IPS-NIHi11 (cell line): ENCODE data around the gene RSPH6A.
"Not testable (repeated sequence)": the region's sequence is repeated elsewhere in the genome, so short reads cannot be mapped to it uniquely, and the experiment has no call there.

Experiments used
- DNase-seq: peaks from one replicate; pipeline ENCODE4 v3.0.0; 2012; ENCODE audit warnings: mixed read lengths, low spot score

Gene RSPH6A

GRCh38 chr19:45800070-45800553 is 15.0 kb downstream of the RSPH6A start:
- no peak for DNase-seq

- DNase-seq: not testable (repeated sequence)
These were observed 15.6 kb downstream of the RSPH6A start for GRCh38 chr19:45799541-45799940.

DNA sequence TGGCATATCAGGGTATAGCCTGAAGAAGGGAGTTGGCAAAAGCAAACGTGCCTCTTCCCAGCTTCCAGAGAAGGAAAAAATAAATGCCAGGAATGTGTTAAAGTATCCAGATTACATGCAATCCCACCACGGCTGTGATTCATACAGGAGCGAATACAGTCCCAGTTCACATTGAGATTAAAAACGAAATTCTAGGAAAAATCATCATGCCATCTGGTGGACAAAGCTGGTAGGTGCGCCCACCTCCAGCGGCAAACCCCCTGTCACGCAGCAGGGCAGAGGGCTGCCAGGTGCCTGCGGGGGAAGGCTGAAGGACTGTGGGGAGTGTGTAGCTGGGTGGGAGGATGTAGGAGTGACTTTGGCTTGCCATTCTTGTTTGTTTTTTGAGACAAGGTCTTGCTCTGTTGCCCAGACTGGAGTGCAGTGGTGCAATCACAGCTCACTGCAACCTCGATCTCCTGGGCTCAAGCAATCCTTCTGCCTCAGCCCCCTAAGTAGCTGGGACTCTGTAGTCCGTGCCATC is 16.1 kb downstream of the RSPH6A start:
- DNase-seq: peak; percentile 87

DNA sequence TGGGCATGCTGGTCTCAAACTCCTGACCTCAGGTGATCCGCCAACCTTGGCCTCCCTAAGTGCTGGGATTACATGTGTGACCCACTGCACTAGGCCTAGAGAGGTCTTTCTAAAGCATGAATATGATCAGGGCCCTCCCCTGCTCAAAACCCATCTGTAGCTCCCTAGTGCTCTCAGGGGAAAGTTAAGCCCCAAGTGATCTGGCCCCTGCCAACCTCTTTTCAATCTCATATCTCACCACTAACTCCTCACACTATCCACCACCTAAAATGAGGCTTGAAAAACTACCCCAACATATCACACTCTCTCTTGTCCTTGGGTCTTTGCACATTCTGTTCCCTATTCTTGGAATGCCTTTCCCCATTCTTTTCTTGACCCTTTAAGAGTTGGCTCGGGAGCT is 20.5 kb downstream of the RSPH6A start:
- DNase-seq: no peak

- DNase-seq: no peak
These were observed 21.2 kb downstream of the RSPH6A start for GRCh38 chr19:45793876-45794275.

DNA sequence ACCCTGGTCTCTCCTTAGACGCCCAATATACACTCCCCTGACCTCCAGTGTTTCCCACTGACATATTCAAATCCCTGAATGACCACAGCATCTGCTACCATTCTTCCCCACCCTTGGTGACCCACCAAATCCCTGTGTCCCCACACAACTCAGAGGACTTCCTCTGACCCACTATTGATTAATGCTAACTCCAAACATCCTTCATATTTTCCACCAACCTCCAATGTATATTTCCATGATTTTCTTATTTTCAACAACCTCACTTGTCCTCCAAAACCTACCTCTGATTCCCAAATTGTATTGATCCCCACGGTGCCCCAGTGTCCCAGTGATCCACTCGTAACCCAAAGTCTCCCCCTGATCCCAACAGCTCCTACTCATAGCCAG is 21.9 kb downstream of the RSPH6A start:
- no peak for DNase-seq

GRCh38 chr19:45792470-45793177 is 22.5 kb downstream of the RSPH6A start, which contains the start of gene DMWD:
Gene DMWD (minus strand): TSS chr19:45792845. CDS start chr19:45792756, 89 bp downstream.
- DNase-seq: peak; percentile 98

DNA sequence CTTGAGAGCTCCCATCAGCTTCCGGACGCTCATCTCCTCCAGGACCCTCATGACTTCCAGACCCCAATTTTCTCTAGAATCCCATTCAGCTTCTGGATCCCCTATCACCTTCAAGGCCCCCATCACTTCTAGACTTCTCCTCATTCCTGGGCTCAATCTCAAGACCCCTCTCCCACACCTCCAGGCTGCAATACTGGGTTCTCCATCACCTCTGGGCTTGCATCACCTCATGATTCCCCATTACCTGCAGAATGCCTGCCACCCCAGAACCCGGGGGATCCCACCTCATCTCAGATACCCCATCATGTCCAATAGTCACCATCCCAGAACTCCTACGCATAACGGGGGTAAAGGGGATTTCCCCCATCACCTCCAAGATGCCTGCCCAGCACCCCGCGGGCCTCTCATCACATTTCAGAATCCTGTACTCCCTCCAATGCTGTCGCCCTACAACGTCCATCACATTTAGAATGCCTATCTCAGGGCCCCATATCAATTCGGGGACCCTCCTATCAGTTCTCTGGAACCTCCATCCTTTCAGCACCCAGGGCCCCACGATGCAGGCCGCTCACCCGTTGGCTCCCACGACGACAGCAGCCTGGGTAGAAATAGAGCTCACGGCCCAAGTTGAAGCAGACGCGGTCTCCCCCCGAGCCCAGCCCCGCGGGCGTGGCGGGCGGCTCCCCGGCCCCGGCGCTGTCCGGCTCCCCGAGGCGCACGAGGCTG is 23.2 kb downstream of the RSPH6A start:
- no peak for DNase-seq

GRCh38 chr19:45790942-45791341 is 24.2 kb downstream of the RSPH6A start:
- DNase-seq: no peak

GRCh38 chr19:45789035-45789786 is 25.9 kb downstream of the RSPH6A start:
- no peak for DNase-seq

GRCh38 chr19:45786533-45786894 is 28.6 kb downstream of the RSPH6A start:
- no peak for DNase-seq

- DNase-seq: no peak
These were observed 29.2 kb downstream of the RSPH6A start for GRCh38 chr19:45785781-45786532.

DNA sequence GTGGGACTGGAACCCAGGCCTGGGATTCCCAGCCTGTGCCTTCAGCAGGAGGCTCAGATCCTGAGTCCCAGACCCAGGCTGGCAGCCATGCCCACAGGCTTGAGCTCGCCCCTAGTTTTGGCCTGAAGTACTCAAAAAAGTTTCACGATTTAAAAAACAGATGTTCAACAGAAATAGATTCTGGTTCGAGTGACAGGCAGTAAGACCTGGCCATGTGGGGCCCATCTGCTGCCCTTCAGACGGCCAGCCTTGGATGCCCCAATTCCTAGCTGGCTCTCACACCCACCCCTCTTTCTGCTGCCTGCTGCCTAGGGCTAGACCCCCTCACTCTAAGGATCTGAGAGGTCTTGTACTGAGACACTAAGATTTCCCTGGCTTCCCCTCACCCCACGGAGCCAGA is 30.0 kb downstream of the RSPH6A start:
- no peak for DNase-seq

DNA sequence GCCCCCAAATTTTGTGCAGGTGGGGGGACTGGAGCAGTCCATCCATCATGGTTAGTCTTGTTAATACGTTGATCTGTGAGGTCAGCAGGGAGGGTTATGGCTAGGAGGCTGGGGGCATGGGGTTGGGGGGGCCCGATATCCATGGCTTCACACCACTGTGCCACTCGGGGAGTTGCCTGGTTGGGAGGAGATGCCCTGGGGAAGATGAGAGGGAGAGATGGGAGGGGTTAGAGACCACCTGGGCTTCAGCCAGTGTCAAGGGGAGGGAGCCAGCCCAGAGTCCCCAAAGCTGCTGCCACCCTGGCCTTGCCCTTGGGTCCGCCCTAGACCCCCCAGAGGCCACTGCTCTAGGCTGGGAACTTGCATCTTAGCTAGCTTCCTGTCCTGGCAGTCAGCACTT is 31.0 kb downstream of the RSPH6A start:
- no peak for DNase-seq

- DNase-seq: peak; percentile 46
These were observed 32.0 kb downstream of the RSPH6A start for GRCh38 chr19:45782820-45783785.

DNA sequence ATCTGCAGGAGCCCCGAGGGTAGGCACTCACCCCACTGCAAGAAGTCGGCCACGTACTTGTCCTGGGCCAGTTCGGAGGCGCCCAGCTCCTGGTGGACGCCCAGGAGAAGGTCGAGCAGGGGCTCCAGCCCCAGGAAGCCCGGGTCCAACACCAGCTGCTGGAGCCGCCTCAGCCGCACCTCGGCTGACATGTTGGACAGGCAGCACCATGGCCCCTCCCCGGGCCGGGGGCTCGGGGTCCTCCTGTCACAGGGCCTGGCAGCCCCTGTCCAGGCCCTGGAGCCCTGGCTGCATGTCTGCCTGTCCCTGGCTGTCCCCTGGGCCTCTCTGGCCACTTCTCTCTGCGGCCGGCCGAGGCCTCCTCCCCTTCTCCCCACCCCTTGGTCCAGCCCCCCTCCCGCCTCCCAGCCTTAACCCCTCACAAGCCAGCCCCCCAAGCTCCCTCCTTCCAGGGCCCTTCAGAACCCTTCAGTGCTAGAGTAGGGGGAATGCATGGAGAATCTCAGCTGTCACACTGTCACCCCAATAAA is 32.9 kb downstream of the RSPH6A start, which contains the start of gene DMPK:
TSS of gene DMPK (minus strand) at position 329 of the 530 bp plus-strand sequence. CDS start at position 191, 138 bp downstream.
- peak; percentile 52 for DNase-seq

- DNase-seq: no peak
These were observed 33.6 kb downstream of the RSPH6A start for GRCh38 chr19:45781214-45782161.

- DNase-seq: no peak
These were observed 34.5 kb downstream of the RSPH6A start for GRCh38 chr19:45780448-45781213.
